ENCODE results near the gene ATXN7L1.

Gene ATXN7L1

DNA sequence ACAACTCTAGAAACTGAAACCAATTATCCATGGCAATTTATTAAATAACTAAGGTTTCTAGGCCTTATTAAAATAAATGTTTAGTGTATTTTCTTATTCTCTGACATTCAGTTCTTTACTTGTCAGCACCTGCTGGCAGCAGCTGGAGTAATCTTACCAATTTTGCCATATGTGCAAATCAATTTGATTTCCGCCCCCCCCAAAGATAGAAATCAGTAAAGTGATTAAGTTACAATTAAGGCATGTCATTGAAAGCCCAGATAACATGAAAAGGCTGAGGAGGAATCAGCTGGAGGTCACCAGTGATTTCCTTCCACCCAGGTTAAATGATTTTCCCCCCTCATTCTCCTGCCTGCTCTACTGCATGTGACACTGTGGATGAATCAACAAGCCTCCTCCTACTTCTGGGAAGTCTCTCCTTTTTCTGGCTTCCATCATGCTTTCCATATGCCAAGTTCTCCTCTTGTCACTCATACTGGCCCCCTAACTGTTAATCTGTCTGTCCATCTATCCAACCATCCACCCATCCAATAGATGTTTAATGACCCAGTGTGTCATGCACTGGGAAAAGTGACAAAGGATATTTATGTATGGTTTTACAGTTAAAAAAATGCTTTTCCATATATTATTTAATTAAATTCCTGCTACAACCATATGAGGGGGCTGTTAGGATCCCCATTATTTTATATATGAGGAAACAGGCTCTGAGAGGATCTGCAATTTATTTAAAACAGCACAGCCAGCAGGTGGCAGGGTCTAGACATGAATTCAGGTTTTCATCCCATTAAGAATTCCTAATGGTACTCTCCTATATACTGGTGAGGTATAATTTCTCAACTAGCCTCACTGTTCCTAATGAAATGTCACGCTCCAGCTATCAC, 116.5 kb downstream of the ATXN7L1 start:
- H3K4me1 ChIP-seq (ENCODE audit: control insufficient read depth in 1 of 2, insufficient read depth in 2 of 2, low read length in 2 of 2), result no peaks in the 10 kb centered on the region
- H4K91ac ChIP-seq (ENCODE audit: low read depth, low read length), result no peak overlapping the region

GRCh38 chr7:105756367-105756766, 120.0 kb downstream of the ATXN7L1 start:
- H2AFZ ChIP-seq (ENCODE audit: insufficient read depth, low read length, poor library complexity), result no peak overlapping the region
- H3K36me3 ChIP-seq (ENCODE audit: control insufficient read depth in 1 of 2, insufficient read depth in 2 of 2, low read length in 2 of 2), result no peaks in the 10 kb centered on the region
- H4K12ac ChIP-seq (ENCODE audit: low read depth, low read length), result no peak overlapping the region
- H3K79me1 ChIP-seq (ENCODE audit: low read length), result no peaks in the 10 kb centered on the region
- H3K79me2 ChIP-seq (ENCODE audit: control insufficient read depth, insufficient read depth, low read length, poor library complexity), result no peaks in the 10 kb centered on the region
- no peaks in the 10 kb centered on the region for H3K4me1 ChIP-seq (ENCODE audit: control insufficient read depth in 1 of 2, insufficient read depth in 2 of 2, low read length in 2 of 2)
- H3K4ac ChIP-seq (ENCODE audit: low read depth, low read length), result no peak overlapping the region
- DNase-seq, result no peak
- no peak overlapping the region for H2AK5ac ChIP-seq (ENCODE audit: low read length)
- H2BK120ac ChIP-seq (ENCODE audit: insufficient read depth, low read length, poor library complexity), result no peak overlapping the region
- no peak overlapping the region for H3K27ac ChIP-seq (ENCODE audit: low read depth, low read length)
- no peaks in the 10 kb centered on the region for H3K9me3 ChIP-seq (ENCODE audit: insufficient read depth, low read depth, low read length)
- H3K23ac ChIP-seq (ENCODE audit: low read length), result no peak overlapping the region
- H4K8ac ChIP-seq (ENCODE audit: low read depth, low read length), result no peak overlapping the region
- H3K27me3 ChIP-seq (ENCODE audit: insufficient read depth, low read length), result no peaks in the 10 kb centered on the region
- no peak overlapping the region for H2BK5ac ChIP-seq (ENCODE audit: low read depth, low read length, poor library complexity)
- H3K14ac ChIP-seq (ENCODE audit: low read length), result no peak overlapping the region
- H3K4me2 ChIP-seq (ENCODE audit: low read length), result no peak overlapping the region
- H3K4me3 ChIP-seq (ENCODE audit: low read depth, low read length), result no peak overlapping the region
- no CpG with 5 or more reads among the region's 2 CpGs for WGBS (ENCODE audit: extremely low coverage, insufficient coverage, insufficient read length)
- H3K9ac ChIP-seq (ENCODE audit: low read length), result no peak overlapping the region
- H3K18ac ChIP-seq (ENCODE audit: low read length), result no peak overlapping the region
- H2BK12ac ChIP-seq (ENCODE audit: low read length), result no peak overlapping the region
- no peak overlapping the region for H4K91ac ChIP-seq (ENCODE audit: low read depth, low read length)

More for the DNA sequence above, 116.5 kb downstream of the ATXN7L1 start:
- Histone ChIP-seq H3K79me1 (ENCODE audit: low read length) (no peaks in the 10 kb centered on the region), H2AK5ac (ENCODE audit: low read length) (no peak overlapping the region), H3K79me2 (ENCODE audit: control insufficient read depth, insufficient read depth, low read length, poor library complexity) (no peaks in the 10 kb centered on the region), H2BK12ac (ENCODE audit: low read length) (no peak overlapping the region), H2AFZ (ENCODE audit: insufficient read depth, low read length, poor library complexity) (no peak overlapping the region), H4K12ac (ENCODE audit: low read depth, low read length) (no peak overlapping the region), H3K9me3 (ENCODE audit: insufficient read depth, low read depth, low read length) (no peaks in the 10 kb centered on the region), H3K14ac (ENCODE audit: low read length) (no peak overlapping the region), H2BK5ac (ENCODE audit: low read depth, low read length, poor library complexity) (no peak overlapping the region), H3K27me3 (ENCODE audit: insufficient read depth, low read length) (no peaks in the 10 kb centered on the region), H2BK120ac (ENCODE audit: insufficient read depth, low read length, poor library complexity) (no peak overlapping the region), H3K27ac (ENCODE audit: low read depth, low read length) (no peak overlapping the region), H3K18ac (ENCODE audit: low read length) (no peak overlapping the region), H4K8ac (ENCODE audit: low read depth, low read length) (no peak overlapping the region), H3K23ac (ENCODE audit: low read length) (no peak overlapping the region), H3K4ac (ENCODE audit: low read depth, low read length) (no peak overlapping the region), H3K9ac (ENCODE audit: low read length) (no peak overlapping the region), H3K4me2 (ENCODE audit: low read length) (no peak overlapping the region), H3K36me3 (ENCODE audit: control insufficient read depth in 1 of 2, insufficient read depth in 2 of 2, low read length in 2 of 2) (no peaks in the 10 kb centered on the region), H3K4me3 (ENCODE audit: low read depth, low read length) (no peak overlapping the region)
- DNase-seq, result peak; percentile 37 to 62
- no CpG with 5 or more reads among the region's 2 CpGs for WGBS (ENCODE audit: extremely low coverage, insufficient coverage, insufficient read length)

DNA sequence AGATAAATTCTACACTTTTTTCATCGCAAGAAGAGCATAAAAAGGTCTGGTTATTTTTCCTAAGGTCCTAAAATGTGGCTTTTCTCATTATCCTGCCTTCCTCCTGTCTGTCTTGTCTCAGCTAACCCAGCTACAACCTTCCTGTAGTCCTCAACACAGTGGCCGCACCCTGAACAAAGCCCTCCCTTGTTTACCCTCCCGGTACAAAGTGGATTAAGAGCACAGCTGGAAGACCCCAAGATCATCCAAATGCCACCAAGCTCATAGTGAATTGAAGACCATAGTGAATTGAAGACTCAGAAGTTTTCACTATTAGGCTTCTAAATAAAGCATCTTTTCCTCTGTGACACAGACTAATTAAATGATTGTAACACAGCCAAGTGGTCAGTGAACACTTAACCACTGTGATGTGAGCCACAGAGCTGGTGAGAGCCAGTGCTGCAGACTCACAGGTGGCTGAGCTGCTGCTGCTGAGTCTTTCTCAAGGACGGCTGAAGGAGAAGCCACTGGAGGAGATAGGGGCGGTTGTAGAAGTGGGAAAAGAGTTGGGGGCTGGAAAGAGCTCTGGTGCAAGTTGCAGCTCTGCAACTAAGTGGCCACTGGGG, 123.6 kb downstream of the ATXN7L1 start:
- peaks cover 0 to 2% of the 10 kb centered on the region in 2 experiments for H3K36me3 ChIP-seq (ENCODE audit: control insufficient read depth in 1 of 2, insufficient read depth in 2 of 2, low read length in 2 of 2)
- no peak overlapping the region for H4K8ac ChIP-seq (ENCODE audit: low read depth, low read length)
- H3K4me3 ChIP-seq (ENCODE audit: low read depth, low read length), result no peak overlapping the region
- H3K27me3 ChIP-seq (ENCODE audit: insufficient read depth, low read length), result no peaks in the 10 kb centered on the region
- DNase-seq, result no peak
- no peak overlapping the region for H2BK120ac ChIP-seq (ENCODE audit: insufficient read depth, low read length, poor library complexity)
- no peak overlapping the region for H4K91ac ChIP-seq (ENCODE audit: low read depth, low read length)
- no CpG with 5 or more reads among the region's 5 CpGs for WGBS (ENCODE audit: extremely low coverage, insufficient coverage, insufficient read length)
- no peak overlapping the region for H2AK5ac ChIP-seq (ENCODE audit: low read length)
- no peak overlapping the region for H3K18ac ChIP-seq (ENCODE audit: low read length)
- H3K79me2 ChIP-seq (ENCODE audit: control insufficient read depth, insufficient read depth, low read length, poor library complexity), result no peaks in the 10 kb centered on the region
- H3K23ac ChIP-seq (ENCODE audit: low read length), result no peak overlapping the region
- H3K4me2 ChIP-seq (ENCODE audit: low read length), result no peak overlapping the region
- H3K79me1 ChIP-seq (ENCODE audit: low read length), result no peaks in the 10 kb centered on the region
- H2BK5ac ChIP-seq (ENCODE audit: low read depth, low read length, poor library complexity), result no peak overlapping the region
- no peak overlapping the region for H3K9ac ChIP-seq (ENCODE audit: low read length)
- H3K4ac ChIP-seq (ENCODE audit: low read depth, low read length), result no peak overlapping the region
- no peak overlapping the region for H4K12ac ChIP-seq (ENCODE audit: low read depth, low read length)
- no peak overlapping the region for H3K14ac ChIP-seq (ENCODE audit: low read length)
- H2AFZ ChIP-seq (ENCODE audit: insufficient read depth, low read length, poor library complexity), result no peak overlapping the region
- H3K4me1 ChIP-seq (ENCODE audit: control insufficient read depth in 1 of 2, insufficient read depth in 2 of 2, low read length in 2 of 2), result no peaks in the 10 kb centered on the region
- H2BK12ac ChIP-seq (ENCODE audit: low read length), result no peak overlapping the region
- H3K27ac ChIP-seq (ENCODE audit: low read depth, low read length), result no peak overlapping the region
- H3K9me3 ChIP-seq (ENCODE audit: insufficient read depth, low read depth, low read length), result no peaks in the 10 kb centered on the region

- no peak for DNase-seq
- H3K9ac ChIP-seq (ENCODE audit: low read length), result no peak overlapping the region
- no peak overlapping the region for H3K27ac ChIP-seq (ENCODE audit: low read depth, low read length)
- no peaks in the 10 kb centered on the region for H3K79me2 ChIP-seq (ENCODE audit: control insufficient read depth, insufficient read depth, low read length, poor library complexity)
- no peak overlapping the region for H3K23ac ChIP-seq (ENCODE audit: low read length)
- H3K4ac ChIP-seq (ENCODE audit: low read depth, low read length), result no peak overlapping the region
- no peak overlapping the region for H2AK5ac ChIP-seq (ENCODE audit: low read length)
- no peak overlapping the region for H2BK5ac ChIP-seq (ENCODE audit: low read depth, low read length, poor library complexity)
- H4K91ac ChIP-seq (ENCODE audit: low read depth, low read length), result no peak overlapping the region
- peaks cover 0 to 2% of the 10 kb centered on the region in 2 experiments for H3K36me3 ChIP-seq (ENCODE audit: control insufficient read depth in 1 of 2, insufficient read depth in 2 of 2, low read length in 2 of 2)
- no peaks in the 10 kb centered on the region for H3K27me3 ChIP-seq (ENCODE audit: insufficient read depth, low read length)
- H4K12ac ChIP-seq (ENCODE audit: low read depth, low read length), result no peak overlapping the region
- H4K8ac ChIP-seq (ENCODE audit: low read depth, low read length), result no peak overlapping the region
- H2BK12ac ChIP-seq (ENCODE audit: low read length), result no peak overlapping the region
- no peak overlapping the region for H3K18ac ChIP-seq (ENCODE audit: low read length)
- no peak overlapping the region for H2AFZ ChIP-seq (ENCODE audit: insufficient read depth, low read length, poor library complexity)
- H2BK120ac ChIP-seq (ENCODE audit: insufficient read depth, low read length, poor library complexity), result no peak overlapping the region
- no peak overlapping the region for H3K4me2 ChIP-seq (ENCODE audit: low read length)
- H3K9me3 ChIP-seq (ENCODE audit: insufficient read depth, low read depth, low read length), result no peaks in the 10 kb centered on the region
- WGBS (ENCODE audit: extremely low coverage, insufficient coverage, insufficient read length), result no CpG with 5 or more reads among the region's 3 CpGs
- no peak overlapping the region for H3K14ac ChIP-seq (ENCODE audit: low read length)
- no peaks in the 10 kb centered on the region for H3K4me1 ChIP-seq (ENCODE audit: control insufficient read depth in 1 of 2, insufficient read depth in 2 of 2, low read length in 2 of 2)
- no peaks in the 10 kb centered on the region for H3K79me1 ChIP-seq (ENCODE audit: low read length)
- H3K4me3 ChIP-seq (ENCODE audit: low read depth, low read length), result no peak overlapping the region
These were observed 125.3 kb downstream of the ATXN7L1 start for GRCh38 chr7:105751054-105751453.

All from trophoblast cell (in vitro differentiated cells and primary cell).